CD4-positive, CD25-positive, alpha-beta regulatory T cell (primary cell): Measurements from ENCODE around the gene A3GALT2. TPM values are rescaled to one million over a fixed set of nuclear protein-coding genes. Genes with fewer than 3 reads are reported as not detected.

ENCODE experiments used
- ATAC-seq, 2 donors: fragments of 150-1000 bp; cut with Tn5 transposase; one replicate each; pipeline ENCODE4 v1.10.0; 2021; ENCODE audit warnings: low read depth in 2 of 2, moderate number of reproducible peaks in 2 of 2, moderate library complexity in 1 of 2
- DNase-seq, 3 donors: peaks; one replicate each; pipeline versions ENCODE4 v3.0.0 to v3.0.0-alpha.2; 2012 to 2022; ENCODE audit warnings: mixed read lengths in 1 of 3
- H3K27ac ChIP-seq: one replicate; pipeline ENCODE4 v1.7.0; 2013; ENCODE audit warnings: mild to moderate bottlenecking, low read length; ENCODE audit not compliant: insufficient read depth, poor library complexity, severe bottlenecking
- H3K27me3 ChIP-seq: one replicate; pipeline ENCODE4 v1.7.0; 2013; ENCODE audit warnings: low read length; ENCODE audit not compliant: control insufficient read depth, insufficient read depth
- H3K36me3 ChIP-seq: one replicate; pipeline ENCODE4 v1.7.0; 2013; ENCODE audit warnings: mild to moderate bottlenecking, low read length, moderate library complexity; ENCODE audit not compliant: control insufficient read depth, insufficient read depth
- H3K4me1 ChIP-seq: 2 replicates; pipeline ENCODE4 v1.7.0; 2013; ENCODE audit warnings: mild to moderate bottlenecking, low read length; ENCODE audit not compliant: insufficient read depth, control insufficient read depth, poor library complexity, severe bottlenecking
- H3K4me3 ChIP-seq: one replicate; pipeline ENCODE4 v1.7.0; 2013; ENCODE audit warnings: low read depth, mild to moderate bottlenecking, low read length, moderate library complexity
- H3K9me3 ChIP-seq, 2 experiments: 1 replicate in 1 of 2; 2 replicates in 1 of 2; pipeline ENCODE4 v1.7.0; 2013; ENCODE audit warnings: low read length in 2 of 2, mild to moderate bottlenecking in 1 of 2, moderate library complexity in 1 of 2; ENCODE audit not compliant: control insufficient read depth in 2 of 2
- H3K27ac Mint-ChIP-seq, 3 donors: one replicate each; pipeline ENCODE4 v1.8.0; 2020 to 2022; ENCODE audit warnings: mild to moderate bottlenecking in 3 of 3, mixed read lengths in 3 of 3, moderate library complexity in 2 of 3
- H3K27me3 Mint-ChIP-seq: one replicate; pipeline ENCODE4 v1.8.0; 2022; ENCODE audit warnings: mild to moderate bottlenecking, mixed read lengths
- H3K36me3 Mint-ChIP-seq: one replicate; pipeline ENCODE4 v1.8.0; 2020; ENCODE audit warnings: mixed read lengths
- H3K4me1 Mint-ChIP-seq, 4 donors: one replicate each; pipeline ENCODE4 v1.8.0; 2020 to 2022; ENCODE audit warnings: mixed read lengths in 4 of 4, mild to moderate bottlenecking in 1 of 4
- H3K4me3 Mint-ChIP-seq, 4 donors: one replicate each; pipeline ENCODE4 v1.8.0; 2020 to 2022; ENCODE audit warnings: mild to moderate bottlenecking in 4 of 4, mixed read lengths in 4 of 4, moderate library complexity in 3 of 4
- H3K9me3 Mint-ChIP-seq, 7 donors: one replicate each; pipeline ENCODE4 v1.8.0; 2020 to 2022; ENCODE audit warnings: mixed read lengths in 7 of 7, mild to moderate bottlenecking in 3 of 7, moderate library complexity in 2 of 7
- polyA plus RNA-seq, 4 donors: library from polyadenylated mRNA; unstranded; fragments of 300-500 nt; fragmentation: Illumina TruSeq; gene quantifications; one replicate each; pipeline ENCODE4 v1.2.3, GENCODE V29; 2021
- total RNA-seq: library from RNA; stranded (reverse); gene quantifications from one replicate; pipeline ENCODE4 v1.2.3, GENCODE V29; 2022

Gene A3GALT2
- total and polyA plus RNA-seq, 5 donors from 2014 or later, result not detected

GRCh38 chr1:33365560-33365997 is 44.7 kb upstream of the A3GALT2 start:
- ATAC-seq, result no peak
- H3K4me1 ChIP-seq, result no peaks in the 10 kb centered on the region
- H3K4me3 Mint-ChIP-seq, result no peak overlapping the region
- no peaks in the 10 kb centered on the region for H3K36me3 Mint-ChIP-seq
- no peak overlapping the region for H3K27ac Mint-ChIP-seq
- no peaks in the 10 kb centered on the region for H3K27me3 ChIP-seq
- no peaks in the 10 kb centered on the region for H3K9me3 Mint-ChIP-seq
- H3K4me3 ChIP-seq, result no peak overlapping the region
- H3K9me3 ChIP-seq, result no peaks in the 10 kb centered on the region
- H3K36me3 ChIP-seq, result no peaks in the 10 kb centered on the region
- H3K4me1 Mint-ChIP-seq, result peaks cover 0 to 3% (median 0%) of the 10 kb centered on the region in 4 donors
- peaks cover 9% of the 10 kb centered on the region for H3K27me3 Mint-ChIP-seq
- DNase-seq, result no peak
- H3K27ac ChIP-seq, result no peak overlapping the region

DNA sequence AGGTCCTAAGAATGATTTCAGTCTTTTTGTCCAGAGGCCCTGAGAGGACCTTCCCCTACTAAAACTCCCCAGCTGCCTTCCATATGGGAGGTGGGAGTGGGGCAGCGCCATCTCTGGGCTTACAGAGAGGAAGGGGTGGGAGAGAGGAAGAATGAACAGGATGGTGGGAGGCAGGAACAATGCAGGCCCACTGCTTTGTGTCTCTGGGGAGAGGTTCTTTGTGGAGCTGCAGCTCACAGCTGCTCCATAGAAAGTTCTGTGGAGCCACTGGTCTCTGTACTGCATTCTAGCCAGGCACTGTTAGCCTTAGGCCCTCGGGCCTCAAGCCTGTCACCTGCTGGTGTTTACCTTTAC is 43.6 kb upstream of the A3GALT2 start:
- H3K27ac Mint-ChIP-seq, result no peak overlapping the region
- Histone ChIP-seq H3K36me3 (no peaks in the 10 kb centered on the region), H3K27me3 (no peaks in the 10 kb centered on the region), H3K27ac (no peak overlapping the region), H3K4me3 (no peak overlapping the region), H3K4me1 (no peaks in the 10 kb centered on the region), H3K9me3 (no peaks in the 10 kb centered on the region)
- H3K36me3 Mint-ChIP-seq, result no peaks in the 10 kb centered on the region
- ATAC-seq (no peak), DNase-seq (no peak)
- H3K4me3 Mint-ChIP-seq, result no peak overlapping the region
- peaks cover 9% of the 10 kb centered on the region for H3K27me3 Mint-ChIP-seq
- no peaks in the 10 kb centered on the region for H3K9me3 Mint-ChIP-seq
- peaks cover 0 to 3% (median 0%) of the 10 kb centered on the region in 4 donors for H3K4me1 Mint-ChIP-seq

DNA sequence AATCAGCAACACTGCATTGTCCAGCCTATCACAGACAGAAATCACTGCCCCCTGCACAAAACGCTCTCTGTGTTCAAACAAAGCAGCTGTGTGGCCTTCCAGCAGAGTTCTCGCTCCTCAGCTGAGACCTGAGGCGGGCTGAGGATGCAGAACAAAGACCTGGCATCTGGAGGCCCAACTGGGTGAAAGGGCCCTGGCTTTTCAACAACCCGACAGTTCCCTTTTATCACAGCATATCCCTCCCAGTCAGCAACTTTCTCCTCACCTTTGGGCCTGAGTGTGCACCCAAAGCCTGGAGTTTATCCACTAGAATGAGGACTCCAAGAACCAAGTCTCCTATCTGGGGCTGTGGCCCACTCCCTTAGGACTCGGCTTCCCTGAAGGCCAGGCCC is 42.6 kb upstream of the A3GALT2 start:
- DNase-seq, result no peak
- Mint-ChIP-seq H3K36me3 (no peaks in the 10 kb centered on the region), H3K9me3 (no peaks in the 10 kb centered on the region), H3K27ac (no peak overlapping the region), H3K27me3 (peaks cover 9% of the 10 kb centered on the region), H3K4me3 (no peak overlapping the region), H3K4me1 (peaks cover 0 to 3% (median 0%) of the 10 kb centered on the region in 4 donors)
- no peaks in the 10 kb centered on the region for H3K27me3 ChIP-seq
- no peak overlapping the region for H3K4me3 ChIP-seq
- no peak for ATAC-seq
- no peaks in the 10 kb centered on the region for H3K36me3 ChIP-seq
- H3K4me1 ChIP-seq, result no peaks in the 10 kb centered on the region
- no peak overlapping the region for H3K27ac ChIP-seq
- no peaks in the 10 kb centered on the region for H3K9me3 ChIP-seq

DNA sequence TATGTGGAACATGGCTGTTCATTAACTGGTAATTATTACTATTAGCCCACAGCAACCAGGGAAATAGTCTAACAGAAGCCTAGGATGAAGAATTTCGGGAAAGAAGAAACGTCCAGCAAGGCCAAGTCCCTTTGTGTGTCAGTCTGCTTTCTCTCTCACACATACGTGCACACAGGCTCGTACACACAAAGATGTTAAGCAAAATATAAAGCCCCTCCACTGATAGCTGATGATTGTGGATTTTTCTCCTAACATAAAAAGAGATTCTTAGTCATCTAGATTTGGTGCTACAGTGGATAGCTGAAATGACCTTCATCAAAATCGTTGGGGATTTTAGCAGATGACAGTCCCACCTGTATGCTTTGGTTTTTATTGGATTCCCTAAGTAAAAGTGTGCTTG is 42.1 kb upstream of the A3GALT2 start:
- DNase-seq, result no peak
- Mint-ChIP-seq H3K27me3 (peaks cover 8% of the 10 kb centered on the region), H3K36me3 (no peaks in the 10 kb centered on the region), H3K4me3 (no peak overlapping the region), H3K9me3 (no peaks in the 10 kb centered on the region), H3K4me1 (peaks cover 0 to 3% (median 0%) of the 10 kb centered on the region in 4 donors), H3K27ac (no peak overlapping the region)
- H3K36me3 ChIP-seq, result no peaks in the 10 kb centered on the region
- no peak for ATAC-seq
- H3K27me3 ChIP-seq, result no peaks in the 10 kb centered on the region
- no peak overlapping the region for H3K4me3 ChIP-seq
- no peaks in the 10 kb centered on the region for H3K9me3 ChIP-seq
- no peak overlapping the region for H3K27ac ChIP-seq
- no peaks in the 10 kb centered on the region for H3K4me1 ChIP-seq

DNA sequence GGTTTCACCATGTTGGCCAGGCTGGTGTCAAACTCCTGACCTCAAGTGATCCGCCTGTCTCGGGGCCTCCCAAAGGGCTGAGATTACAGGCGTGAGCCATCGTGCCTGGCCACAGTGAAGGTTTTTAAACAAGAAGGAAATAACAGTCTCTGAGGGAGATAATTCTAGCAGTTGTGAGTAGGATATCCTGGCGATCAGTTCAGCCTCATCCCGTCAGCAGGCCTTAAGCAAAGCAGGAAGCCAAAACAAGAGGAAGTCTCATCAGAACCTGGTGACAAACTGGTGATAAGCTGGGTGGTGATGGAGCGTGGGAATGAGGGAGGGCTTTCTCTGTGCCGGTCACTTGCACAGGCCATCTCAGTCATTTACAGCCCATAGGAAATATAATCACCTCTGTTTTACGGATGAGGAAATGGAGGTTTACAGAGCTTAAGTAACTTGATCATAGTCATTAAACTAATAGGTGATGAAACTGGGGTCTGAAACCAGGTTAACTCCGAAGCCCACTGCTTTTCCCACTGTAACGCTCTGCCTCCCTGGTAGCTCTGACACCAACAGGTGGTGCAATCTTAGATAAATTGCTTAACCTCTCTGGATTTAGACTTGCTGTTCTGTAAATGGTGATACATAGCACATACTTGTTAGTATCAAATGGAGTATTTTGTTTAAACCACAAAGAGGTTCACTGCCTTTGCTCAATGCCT is 40.8 kb upstream of the A3GALT2 start:
- no peak for ATAC-seq
- no peak overlapping the region for H3K4me3 ChIP-seq
- no peaks in the 10 kb centered on the region for H3K4me1 ChIP-seq
- H3K9me3 Mint-ChIP-seq, result no peaks in the 10 kb centered on the region
- no peak for DNase-seq
- no peak overlapping the region for H3K4me3 Mint-ChIP-seq
- no peaks in the 10 kb centered on the region for H3K9me3 ChIP-seq
- no peaks in the 10 kb centered on the region for H3K27me3 ChIP-seq
- H3K36me3 Mint-ChIP-seq, result no peaks in the 10 kb centered on the region
- H3K27ac ChIP-seq, result no peak overlapping the region
- H3K4me1 Mint-ChIP-seq, result peaks cover 0 to 3% (median 0%) of the 10 kb centered on the region in 4 donors
- H3K36me3 ChIP-seq, result no peaks in the 10 kb centered on the region
- H3K27me3 Mint-ChIP-seq, result peaks cover 9% of the 10 kb centered on the region
- peak overlapping the region in 1 of 3 donors; percentile 56 for H3K27ac Mint-ChIP-seq

- no peaks in the 10 kb centered on the region for H3K9me3 Mint-ChIP-seq
- no peaks in the 10 kb centered on the region for H3K27me3 ChIP-seq
- H3K27ac ChIP-seq, result no peak overlapping the region
- no peak overlapping the region for H3K27ac Mint-ChIP-seq
- no peak for ATAC-seq
- H3K4me1 Mint-ChIP-seq, result peaks cover 0 to 3% (median 0%) of the 10 kb centered on the region in 4 donors
- no peaks in the 10 kb centered on the region for H3K9me3 ChIP-seq
- no peaks in the 10 kb centered on the region for H3K36me3 Mint-ChIP-seq
- no peak overlapping the region for H3K4me3 Mint-ChIP-seq
- no peaks in the 10 kb centered on the region for H3K4me1 ChIP-seq
- no peak for DNase-seq
- no peak overlapping the region for H3K4me3 ChIP-seq
- H3K36me3 ChIP-seq, result no peaks in the 10 kb centered on the region
- H3K27me3 Mint-ChIP-seq, result peaks cover 9% of the 10 kb centered on the region
These were observed 39.5 kb upstream of the A3GALT2 start for GRCh38 chr1:33360367-33360766.

GRCh38 chr1:33359931-33360330 is 39.0 kb upstream of the A3GALT2 start:
- Histone ChIP-seq H3K9me3 (no peaks in the 10 kb centered on the region), H3K27me3 (no peaks in the 10 kb centered on the region), H3K4me3 (no peak overlapping the region), H3K36me3 (no peaks in the 10 kb centered on the region), H3K27ac (no peak overlapping the region), H3K4me1 (no peaks in the 10 kb centered on the region)
- Mint-ChIP-seq H3K4me1 (peaks cover 0 to 3% (median 0%) of the 10 kb centered on the region in 4 donors), H3K36me3 (no peaks in the 10 kb centered on the region), H3K27me3 (peaks cover 9% of the 10 kb centered on the region), H3K27ac (no peak overlapping the region), H3K4me3 (no peak overlapping the region), H3K9me3 (no peaks in the 10 kb centered on the region)
- ATAC-seq (no peak), DNase-seq (no peak)

GRCh38 chr1:33358795-33359503 is 38.1 kb upstream of the A3GALT2 start:
- no peak for ATAC-seq
- Mint-ChIP-seq H3K36me3 (no peaks in the 10 kb centered on the region), H3K27me3 (peaks cover 9% of the 10 kb centered on the region), H3K4me1 (peaks cover 0 to 3% (median 0%) of the 10 kb centered on the region in 4 donors), H3K9me3 (no peaks in the 10 kb centered on the region), H3K27ac (no peak overlapping the region), H3K4me3 (no peak overlapping the region)
- DNase-seq, result no peak
- no peaks in the 10 kb centered on the region for H3K27me3 ChIP-seq
- H3K36me3 ChIP-seq, result no peaks in the 10 kb centered on the region
- no peak overlapping the region for H3K27ac ChIP-seq
- H3K4me1 ChIP-seq, result no peaks in the 10 kb centered on the region
- no peak overlapping the region for H3K4me3 ChIP-seq
- H3K9me3 ChIP-seq, result no peaks in the 10 kb centered on the region
